GM12801 (cell line): ENCODE measurements around the gene MSMP.

Experiments used
- TF ChIP-seq, protein P1 (sequence below): IDR thresholded peaks from one replicate; pipeline ENCODE4 v1.5.1; 2011; ENCODE audit warnings: control low read depth; ENCODE audit not compliant: insufficient read length; ENCODE audit errors: extremely low read depth

The MSMP gene

GRCh38 chr9:35749515-35750255 is 4.4 kb downstream of the MSMP start:
- TF ChIP-seq, protein P1, sequence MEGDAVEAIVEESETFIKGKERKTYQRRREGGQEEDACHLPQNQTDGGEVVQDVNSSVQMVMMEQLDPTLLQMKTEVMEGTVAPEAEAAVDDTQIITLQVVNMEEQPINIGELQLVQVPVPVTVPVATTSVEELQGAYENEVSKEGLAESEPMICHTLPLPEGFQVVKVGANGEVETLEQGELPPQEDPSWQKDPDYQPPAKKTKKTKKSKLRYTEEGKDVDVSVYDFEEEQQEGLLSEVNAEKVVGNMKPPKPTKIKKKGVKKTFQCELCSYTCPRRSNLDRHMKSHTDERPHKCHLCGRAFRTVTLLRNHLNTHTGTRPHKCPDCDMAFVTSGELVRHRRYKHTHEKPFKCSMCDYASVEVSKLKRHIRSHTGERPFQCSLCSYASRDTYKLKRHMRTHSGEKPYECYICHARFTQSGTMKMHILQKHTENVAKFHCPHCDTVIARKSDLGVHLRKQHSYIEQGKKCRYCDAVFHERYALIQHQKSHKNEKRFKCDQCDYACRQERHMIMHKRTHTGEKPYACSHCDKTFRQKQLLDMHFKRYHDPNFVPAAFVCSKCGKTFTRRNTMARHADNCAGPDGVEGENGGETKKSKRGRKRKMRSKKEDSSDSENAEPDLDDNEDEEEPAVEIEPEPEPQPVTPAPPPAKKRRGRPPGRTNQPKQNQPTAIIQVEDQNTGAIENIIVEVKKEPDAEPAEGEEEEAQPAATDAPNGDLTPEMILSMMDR = no peak

DNA sequence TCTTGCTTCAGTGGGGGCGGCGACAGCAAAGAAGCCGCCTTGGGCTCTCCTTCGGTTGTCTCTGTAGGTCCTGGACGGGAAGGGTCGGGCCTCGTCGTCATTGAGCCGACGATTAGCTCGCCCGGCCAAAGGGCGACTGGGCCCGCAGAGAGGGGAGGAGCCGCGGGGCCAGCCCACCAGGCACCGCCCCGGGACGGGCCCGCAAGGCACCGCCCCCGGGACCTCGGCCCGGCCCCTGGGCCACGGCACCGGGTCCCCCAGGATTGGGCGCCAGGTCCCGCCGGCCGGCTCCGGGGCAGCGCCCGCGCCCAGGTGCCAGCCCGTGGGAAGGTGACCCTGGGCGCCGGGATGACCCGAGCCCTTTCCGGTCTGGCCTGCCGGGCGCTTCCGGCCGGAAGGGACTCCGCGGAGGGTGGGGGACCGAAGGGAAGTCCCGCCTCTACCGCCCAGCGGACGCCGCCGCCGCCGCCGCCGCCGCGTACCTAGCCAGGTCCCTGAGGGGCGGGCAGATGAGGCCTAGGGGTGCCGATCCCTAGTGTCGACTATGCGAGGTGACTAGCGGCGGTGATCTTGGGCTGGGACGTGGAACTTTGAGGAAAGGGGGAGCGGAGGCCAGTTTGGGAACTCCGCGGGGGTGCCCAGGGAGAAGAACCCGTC is 5.1 kb downstream of the MSMP start, which contains the start of the genes GBA2 and RGP1:
GBA2 (minus strand) TSS at position 371 of the 657 bp plus-strand sequence. CDS start 524 bp downstream, outside the sequence.
RGP1 (plus strand) TSS at position 430 of the 657 bp plus-strand sequence. CDS start 469 bp downstream, outside the sequence.
- TF ChIP-seq, protein P1 = no peak

GRCh38 chr9:35748242-35748857 is 5.7 kb downstream of the MSMP start:
- TF ChIP-seq, protein P1 = no peak

DNA sequence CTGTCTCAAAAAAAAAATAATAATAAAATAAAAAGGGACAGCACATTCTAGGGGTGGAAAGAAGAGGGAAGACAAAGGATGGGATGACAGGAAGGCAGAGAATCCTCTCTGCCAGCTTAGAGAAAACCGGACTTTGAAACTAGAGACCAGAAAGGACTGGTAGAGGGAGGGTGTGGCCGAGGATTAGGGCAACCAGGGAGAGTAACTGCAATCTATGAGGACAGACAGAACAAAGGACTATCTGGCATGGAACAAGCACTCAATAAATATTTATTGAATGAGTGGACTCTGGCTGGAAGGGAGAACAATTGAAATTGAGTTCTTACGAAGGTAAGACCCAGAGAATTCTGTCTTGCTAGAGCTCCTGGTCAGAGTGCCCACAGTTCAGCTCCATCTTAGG is 7.5 kb downstream of the MSMP start:
- TF ChIP-seq, protein P1 = no peak

DNA sequence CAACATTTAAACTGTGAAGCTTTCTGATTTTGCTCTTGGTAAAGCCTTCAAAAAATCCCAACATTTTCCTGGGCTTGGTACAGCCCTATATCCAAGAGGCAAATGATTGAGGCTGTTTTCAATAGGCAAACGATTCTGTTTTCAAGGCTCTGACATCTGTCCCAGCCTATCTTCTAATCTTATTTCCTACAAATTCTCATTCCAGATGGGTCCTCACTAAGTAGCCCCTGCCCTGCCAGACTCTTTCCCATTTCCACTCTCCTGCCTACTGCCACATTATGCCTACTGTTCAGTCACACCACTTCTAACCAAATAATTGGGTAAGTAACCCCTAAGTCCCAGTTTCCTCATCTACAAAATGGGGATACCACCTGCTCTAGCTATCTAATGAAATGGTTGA is 8.5 kb downstream of the MSMP start:
- TF ChIP-seq, protein P1 = no peak

DNA sequence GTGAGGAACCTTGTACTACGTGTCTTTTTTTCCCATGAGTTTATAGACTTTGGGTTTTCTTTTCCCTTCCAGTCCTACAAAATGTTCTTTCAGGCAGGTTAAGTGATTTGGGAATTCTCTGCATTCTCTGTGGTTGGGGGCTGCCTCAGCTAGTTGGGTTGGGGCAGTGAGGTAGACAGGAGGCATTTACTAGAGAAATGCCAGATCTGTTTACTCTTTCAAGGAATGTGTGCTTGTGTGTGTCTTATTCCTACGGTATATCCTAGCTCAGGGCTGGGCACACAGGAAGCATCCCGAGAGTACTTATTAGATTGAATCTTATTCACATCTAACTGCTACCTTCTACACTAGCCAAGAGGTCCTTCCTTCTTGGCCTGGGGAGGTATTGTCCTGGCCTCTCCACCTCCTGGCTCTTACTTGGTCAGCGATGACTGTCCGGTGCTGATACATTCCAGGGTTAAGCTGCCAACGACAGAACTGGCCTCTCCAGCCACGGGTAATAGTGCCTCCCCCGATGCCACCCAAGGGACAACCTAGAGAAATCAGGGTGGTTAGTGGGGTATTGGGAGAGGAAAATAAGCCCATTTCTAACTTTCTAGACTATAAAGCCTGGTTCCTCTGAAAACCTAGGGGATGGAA is 10.1 kb downstream of the MSMP start:
- TF ChIP-seq, protein P1 = no peak

DNA sequence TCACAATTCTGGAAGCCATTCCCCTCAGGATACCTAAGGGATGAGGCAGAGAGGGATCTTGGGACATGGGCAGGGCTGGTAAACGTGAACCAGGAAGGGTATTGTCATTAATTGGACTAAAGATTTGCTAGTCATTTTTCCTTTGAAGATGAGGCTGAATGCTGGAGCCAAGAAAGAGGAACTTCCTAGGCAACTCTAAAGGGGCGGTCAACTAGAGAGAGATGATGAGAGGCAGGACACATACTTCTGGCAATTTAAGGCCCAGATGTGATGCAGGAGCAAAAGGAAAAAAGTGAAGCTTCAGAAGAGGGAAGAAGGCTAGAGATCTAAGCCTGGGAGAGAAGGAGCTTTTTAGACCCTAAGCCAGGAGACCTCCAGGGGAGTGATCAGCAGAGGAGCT is 10.6 kb downstream of the MSMP start:
- TF ChIP-seq, protein P1 = no peak
